ENCODE data around the gene METTL26. TPM values are rescaled to one million over a fixed set of nuclear protein-coding genes. Genes with fewer than 3 reads are reported as not detected.
A peak's percentile ranks its signal among the peaks of the same experiment; 100 is the strongest.

The METTL26 gene
- 132 and 145 TPM in 2 replicates for total RNA-seq (2014; rRNA removed)
- polyA plus RNA-seq (2012), result 105 TPM

GRCh38 chr16:636206-637080, at the start of gene METTL26:
METTL26 (minus strand) TSS chr16:636305; CDS start chr16:636290, 15 bp downstream.
- peak; percentile 92 for DNase-seq (ENCODE audit: low read depth)

- no peak for DNase-seq (ENCODE audit: low read depth)
Observed at GRCh38 chr16:684961-685696, 49.0 kb upstream of the METTL26 start.

GRCh38 chr16:684071-684794, 48.1 kb upstream of the METTL26 start, which contains the start of gene JMJD8:
JMJD8 (minus strand) TSS chr16:684334; CDS start chr16:684319, 15 bp downstream.
- DNase-seq (ENCODE audit: low read depth), result peak; percentile 93

- no peak for DNase-seq (ENCODE audit: low read depth)
Observed at GRCh38 chr16:683396-684070, 47.4 kb upstream of the METTL26 start.

- DNase-seq (ENCODE audit: low read depth), result no peak
Observed at GRCh38 chr16:682493-683395, 46.6 kb upstream of the METTL26 start.

GRCh38 chr16:681746-682427, 45.8 kb upstream of the METTL26 start:
- DNase-seq (ENCODE audit: low read depth), result peak; percentile 65

GRCh38 chr16:680967-681745, 45.1 kb upstream of the METTL26 start:
- DNase-seq (ENCODE audit: low read depth), result peak; percentile 48

- no peak for DNase-seq (ENCODE audit: low read depth)
Observed at GRCh38 chr16:680625-680945, 44.5 kb upstream of the METTL26 start.

- peak; percentile 77 for DNase-seq (ENCODE audit: low read depth)
Observed at GRCh38 chr16:679814-680624, 43.9 kb upstream of the METTL26 start, which contains the start of gene STUB1. STUB1 (plus strand) TSS chr16:680410; CDS start chr16:680526, 116 bp downstream.

GRCh38 chr16:678858-679813, 43.0 kb upstream of the METTL26 start:
- no peak for DNase-seq (ENCODE audit: low read depth)

GRCh38 chr16:678209-678857, 42.2 kb upstream of the METTL26 start:
- DNase-seq (ENCODE audit: low read depth), result no peak

GRCh38 chr16:677316-678190, 41.4 kb upstream of the METTL26 start:
- no peak for DNase-seq (ENCODE audit: low read depth)

- DNase-seq (ENCODE audit: low read depth), result no peak
Observed at GRCh38 chr16:676913-677312, 40.8 kb upstream of the METTL26 start.

- no peak for DNase-seq (ENCODE audit: low read depth)
Observed at GRCh38 chr16:676565-676902, 40.4 kb upstream of the METTL26 start.

- DNase-seq (ENCODE audit: low read depth), result no peak
Observed at GRCh38 chr16:675884-676564, 39.9 kb upstream of the METTL26 start.
